ENCODE results near the gene PCNX3. TPM values are rescaled to one million over a fixed set of nuclear protein-coding genes. Genes with fewer than 3 reads are reported as not detected.

PCNX3 gene
- total RNA-seq, 1 donor from 2014 or later, result 34.0 TPM

DNA sequence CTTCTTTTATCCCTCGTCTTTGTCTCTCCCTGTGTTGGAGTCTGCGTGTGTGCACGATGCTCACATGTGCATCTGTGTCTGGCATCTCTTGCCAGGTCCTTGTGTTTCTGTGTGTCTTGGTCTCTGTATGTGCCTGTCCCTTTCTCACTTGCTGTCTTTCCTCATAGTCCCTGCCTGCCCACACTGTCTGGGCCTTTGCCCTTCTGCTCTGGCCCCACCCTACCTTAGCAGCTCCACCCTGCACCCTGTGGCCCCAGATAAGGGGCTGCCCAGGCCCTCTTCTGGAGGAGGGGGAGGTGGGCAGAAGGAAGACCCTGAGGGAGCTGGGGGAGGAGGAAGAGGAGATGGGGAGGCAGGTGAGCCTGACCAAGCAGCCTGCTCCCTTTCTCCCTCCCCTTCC is 36.9 kb upstream of the PCNX3 start:
- ATAC-seq (no peak), DNase-seq (no peak)
- H3K36me3 ChIP-seq, result peaks cover 32% of the 10 kb centered on the region
- no peaks in the 10 kb centered on the region for H3K27me3 ChIP-seq
- no peak overlapping the region for H3K4me3 ChIP-seq
- intact Hi-C loops (cut with DNase I), result no loop called here
- H3K4me1 ChIP-seq, result peaks cover 35% of the 10 kb centered on the region
- TF ChIP-seq, protein P1, sequence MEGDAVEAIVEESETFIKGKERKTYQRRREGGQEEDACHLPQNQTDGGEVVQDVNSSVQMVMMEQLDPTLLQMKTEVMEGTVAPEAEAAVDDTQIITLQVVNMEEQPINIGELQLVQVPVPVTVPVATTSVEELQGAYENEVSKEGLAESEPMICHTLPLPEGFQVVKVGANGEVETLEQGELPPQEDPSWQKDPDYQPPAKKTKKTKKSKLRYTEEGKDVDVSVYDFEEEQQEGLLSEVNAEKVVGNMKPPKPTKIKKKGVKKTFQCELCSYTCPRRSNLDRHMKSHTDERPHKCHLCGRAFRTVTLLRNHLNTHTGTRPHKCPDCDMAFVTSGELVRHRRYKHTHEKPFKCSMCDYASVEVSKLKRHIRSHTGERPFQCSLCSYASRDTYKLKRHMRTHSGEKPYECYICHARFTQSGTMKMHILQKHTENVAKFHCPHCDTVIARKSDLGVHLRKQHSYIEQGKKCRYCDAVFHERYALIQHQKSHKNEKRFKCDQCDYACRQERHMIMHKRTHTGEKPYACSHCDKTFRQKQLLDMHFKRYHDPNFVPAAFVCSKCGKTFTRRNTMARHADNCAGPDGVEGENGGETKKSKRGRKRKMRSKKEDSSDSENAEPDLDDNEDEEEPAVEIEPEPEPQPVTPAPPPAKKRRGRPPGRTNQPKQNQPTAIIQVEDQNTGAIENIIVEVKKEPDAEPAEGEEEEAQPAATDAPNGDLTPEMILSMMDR (IDR thresholded peaks at IDR 0.05), result no peak
- no peaks in the 10 kb centered on the region for H3K9me3 ChIP-seq
- no peak overlapping the region for H3K27ac ChIP-seq

- H3K27me3 ChIP-seq, result no peaks in the 10 kb centered on the region
- DNase-seq (no peak), ATAC-seq (no peak)
- peaks cover 32% of the 10 kb centered on the region for H3K36me3 ChIP-seq
- H3K9me3 ChIP-seq, result no peaks in the 10 kb centered on the region
- no peak overlapping the region for H3K27ac ChIP-seq
- TF ChIP-seq, protein P1 (IDR thresholded peaks at IDR 0.05), result no peak
- no peak overlapping the region for H3K4me3 ChIP-seq
- intact Hi-C loops (cut with DNase I), result no loop called here
- peaks cover 31% of the 10 kb centered on the region for H3K4me1 ChIP-seq
These were observed 36.3 kb upstream of the PCNX3 start for GRCh38 chr11:65579291-65579690.

DNA sequence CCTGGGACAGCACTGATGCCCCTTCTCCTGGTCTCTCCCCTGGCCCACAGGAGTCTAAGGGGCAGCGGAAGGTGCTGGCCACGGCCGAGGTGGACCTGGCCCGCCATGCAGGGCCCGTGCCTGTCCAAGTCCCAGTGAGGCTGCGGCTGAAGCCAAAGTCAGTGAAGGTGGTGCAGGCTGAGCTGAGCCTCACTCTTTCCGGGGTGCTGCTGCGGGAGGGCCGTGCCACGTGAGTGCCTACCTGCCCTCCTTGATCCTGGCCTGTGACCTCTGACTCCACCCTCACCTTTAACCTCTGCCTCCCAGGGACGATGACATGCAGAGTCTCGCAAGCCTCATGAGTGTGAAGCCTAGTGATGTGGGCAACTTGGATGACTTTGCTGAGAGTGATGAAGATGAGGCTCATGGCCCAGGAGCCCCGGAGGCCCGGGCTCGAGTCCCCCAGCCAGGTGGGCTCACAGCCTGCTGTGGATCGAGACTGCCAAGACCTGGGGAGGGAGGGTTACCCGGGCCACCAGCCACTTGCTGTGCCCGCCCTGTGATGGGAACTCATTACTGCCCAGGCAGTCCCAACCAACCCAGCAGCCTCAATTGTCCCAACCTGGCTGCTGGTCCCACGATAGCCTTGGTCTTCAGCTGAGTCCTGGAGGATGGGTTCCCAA is 35.4 kb upstream of the PCNX3 start:
- H3K9me3 ChIP-seq, result no peaks in the 10 kb centered on the region
- peaks cover 32% of the 10 kb centered on the region for H3K36me3 ChIP-seq
- intact Hi-C loops (cut with DNase I), result no loop called here
- H3K27ac ChIP-seq, result no peak overlapping the region
- H3K4me3 ChIP-seq, result no peak overlapping the region
- H3K4me1 ChIP-seq, result peaks cover 26% of the 10 kb centered on the region
- H3K27me3 ChIP-seq, result no peaks in the 10 kb centered on the region
- TF ChIP-seq, protein P1 (IDR thresholded peaks at IDR 0.05), result no peak
- no peak for DNase-seq
- ATAC-seq, result no peak

DNA sequence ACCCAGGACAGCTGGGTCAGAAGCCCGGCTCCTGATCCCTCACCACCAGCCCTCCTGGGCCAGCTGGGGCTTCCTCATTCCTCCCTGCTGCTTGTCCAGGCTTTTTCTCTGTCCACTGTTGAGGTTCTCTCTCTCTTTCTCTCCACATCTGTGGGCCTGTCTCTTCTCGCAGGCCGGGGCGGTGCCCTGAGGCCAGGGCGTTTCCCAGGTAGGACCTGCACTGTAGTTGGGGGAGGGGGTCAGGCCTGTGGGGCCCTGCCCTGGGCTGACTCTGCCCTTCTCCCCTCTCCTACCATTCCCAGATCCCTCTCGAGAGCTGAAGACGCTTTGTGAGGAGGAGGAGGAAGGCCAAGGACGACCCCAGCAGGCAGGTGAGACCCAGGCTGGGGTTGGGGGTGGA is 34.8 kb upstream of the PCNX3 start:
- intact Hi-C loops (cut with DNase I), result no loop called here
- H3K27me3 ChIP-seq, result no peaks in the 10 kb centered on the region
- H3K27ac ChIP-seq, result no peak overlapping the region
- no peak overlapping the region for H3K4me3 ChIP-seq
- no peaks in the 10 kb centered on the region for H3K9me3 ChIP-seq
- TF ChIP-seq, protein P1 (IDR thresholded peaks at IDR 0.05), result no peak
- ATAC-seq (no peak), DNase-seq (no peak)
- peaks cover 23% of the 10 kb centered on the region for H3K4me1 ChIP-seq
- H3K36me3 ChIP-seq, result peaks cover 37% of the 10 kb centered on the region

GRCh38 chr11:65581928-65582327 is 33.6 kb upstream of the PCNX3 start:
- TF ChIP-seq, protein P1 (IDR thresholded peaks at IDR 0.05), result no peak
- no peak for ATAC-seq
- Histone ChIP-seq H3K4me1 (peaks cover 21% of the 10 kb centered on the region), H3K9me3 (no peaks in the 10 kb centered on the region), H3K4me3 (no peak overlapping the region), H3K27me3 (no peaks in the 10 kb centered on the region), H3K27ac (no peak overlapping the region), H3K36me3 (peaks cover 37% of the 10 kb centered on the region)
- DNase-seq, result no peak
- intact Hi-C loops (cut with DNase I), result no loop called here

DNA sequence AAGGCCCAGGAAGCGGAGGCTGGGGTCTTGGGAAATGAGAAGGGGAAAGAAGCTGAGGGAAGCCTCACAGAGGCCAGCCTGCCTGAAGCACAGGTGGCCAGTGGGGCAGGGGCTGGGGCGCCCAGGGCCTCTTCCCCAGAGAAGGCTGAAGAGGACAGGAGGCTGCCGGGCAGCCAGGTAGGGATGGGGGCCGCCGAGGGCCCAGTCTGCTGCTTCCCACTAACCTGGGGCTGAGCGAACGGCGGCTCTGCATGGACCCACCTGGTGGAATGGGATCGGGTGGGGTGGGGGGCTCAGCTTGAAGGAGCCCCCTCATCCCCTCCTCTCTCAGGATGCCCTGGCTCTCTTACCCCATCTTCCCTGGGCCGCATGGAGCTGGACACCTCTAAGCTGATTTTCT is 32.0 kb upstream of the PCNX3 start:
- ATAC-seq (no peak), DNase-seq (no peak)
- Histone ChIP-seq H3K4me3 (no peak overlapping the region), H3K4me1 (peaks cover 17% of the 10 kb centered on the region), H3K27me3 (no peaks in the 10 kb centered on the region), H3K27ac (no peak overlapping the region), H3K36me3 (peaks cover 37% of the 10 kb centered on the region), H3K9me3 (no peaks in the 10 kb centered on the region)
- intact Hi-C loops (cut with DNase I), result no loop called here
- TF ChIP-seq, protein P1 (IDR thresholded peaks at IDR 0.05), result no peak

Data from upper lobe of right lung (tissue), 1 donor.